Frontal cortex (tissue), 4 donors: ENCODE results near the gene PRKN. TPM values are rescaled to one million over a fixed set of nuclear protein-coding genes. Genes with fewer than 3 reads are reported as not detected.
A peak's percentile ranks its signal among the peaks of the same experiment; 100 is the strongest.
"Not testable (repeated sequence)": the region's sequence is repeated elsewhere in the genome, so short reads cannot be mapped to it uniquely, and the experiment has no call there.

ENCODE experiments used
- DNase-seq, 2 donors: peaks; one replicate each; pipeline ENCODE4 v3.0.0; 2012; ENCODE audit warnings: low spot score in 2 of 2
- FAIRE-seq: peaks from 2 replicates; lab custom pipeline; 2012; peaks lifted over from hg19 to GRCh38; lab: Jason Lieb, UNC
- total RNA-seq: library from RNA; depleted of rRNA; stranded (reverse); fragments of >200 nt; gene quantifications from one replicate; pipeline ENCODE4 v1.2.3, GENCODE V29; 2014
- donor health status: control.
- donor health status: control.
- donor health status: control.

The PRKN gene
- total RNA-seq, 1 donor from 2014 or later, result 6.1 TPM

DNA sequence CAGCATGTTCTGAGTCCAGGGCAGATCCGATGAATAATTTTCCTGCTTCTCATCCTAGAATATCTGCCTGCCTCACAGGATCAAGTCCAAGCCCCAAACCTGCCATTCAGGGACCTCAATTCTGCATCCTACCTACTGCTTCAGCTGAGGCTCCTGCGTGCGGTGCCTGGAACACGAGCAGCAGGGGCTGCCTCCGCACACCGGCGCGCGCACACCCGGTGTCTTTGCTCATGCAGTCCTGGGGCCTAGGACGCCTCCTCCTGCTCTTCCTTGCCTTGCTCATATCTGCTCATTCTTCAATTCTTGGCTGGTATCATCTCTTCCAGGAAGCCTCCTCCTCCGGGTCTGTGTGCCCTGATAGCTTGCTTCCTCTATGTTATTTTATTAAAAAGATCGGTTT lies 1372.6 kb downstream of the PRKN start:
- DNase-seq, result no peak
- FAIRE-seq, result no peak

DNA sequence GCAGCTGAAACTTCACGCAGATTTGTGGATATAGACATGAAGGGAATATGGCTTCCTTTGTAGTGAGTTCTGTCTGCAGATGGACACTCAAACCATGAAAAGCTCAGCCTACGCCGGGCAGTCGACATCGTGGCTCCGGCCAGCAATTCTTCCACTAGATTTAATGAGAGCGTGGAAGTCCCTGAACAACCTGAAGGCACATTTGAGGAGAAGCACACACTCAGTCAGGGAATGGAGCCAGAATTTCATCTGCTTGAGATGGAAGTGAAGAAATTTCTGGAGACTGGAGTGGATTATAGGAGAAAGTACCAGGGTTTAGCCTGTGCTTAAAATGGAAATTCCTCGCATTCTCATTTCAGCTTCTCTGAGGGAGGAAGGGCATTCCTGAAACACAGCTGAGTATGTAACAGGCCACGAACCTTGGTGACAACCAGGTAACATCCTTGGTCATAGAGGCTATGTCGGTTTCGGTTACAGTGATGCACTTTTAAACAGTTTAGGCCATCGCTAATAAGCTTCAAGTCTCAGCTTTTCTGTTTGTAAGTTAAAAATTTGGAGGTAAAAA lies 1373.2 kb downstream of the PRKN start:
- FAIRE-seq (no peak), DNase-seq (no peak)

GRCh38 chr6:161353208-161353613 lies 1374.4 kb downstream of the PRKN start:
- DNase-seq (no peak), FAIRE-seq (no peak)

GRCh38 chr6:161351858-161352257 lies 1375.7 kb downstream of the PRKN start:
- FAIRE-seq (no peak), DNase-seq (no peak)

DNA sequence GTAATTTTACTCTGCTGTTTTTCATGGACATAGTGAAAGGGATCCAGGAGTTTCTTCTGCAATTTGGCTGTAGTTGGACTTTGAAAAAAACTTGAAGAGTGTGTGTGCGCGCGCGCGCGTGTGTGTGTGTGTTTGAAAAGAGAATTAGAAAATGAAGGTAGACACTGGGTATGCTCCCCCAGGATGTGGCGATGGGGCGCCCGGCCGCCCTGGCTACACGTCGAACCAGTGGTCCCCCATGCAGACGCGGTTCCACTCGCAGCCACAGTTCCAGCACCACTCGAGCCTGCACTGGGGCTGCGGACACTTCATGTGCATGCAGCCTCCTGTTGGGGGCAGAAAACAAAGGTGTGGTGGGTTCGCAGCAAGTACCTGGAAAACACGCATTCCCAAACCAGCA lies 1377.7 kb downstream of the PRKN start:
- no peak for DNase-seq
- no peak for FAIRE-seq

GRCh38 chr6:161348628-161348994 lies 1379.0 kb downstream of the PRKN start:
- no peak for FAIRE-seq
- DNase-seq, result no peak

GRCh38 chr6:161347988-161348627 lies 1379.5 kb downstream of the PRKN start:
- FAIRE-seq, result no peak
- DNase-seq, result no peak

- no peak for FAIRE-seq
- DNase-seq, result no peak
Measured at GRCh38 chr6:161347125-161347524, 1380.4 kb downstream of the PRKN start.

- FAIRE-seq, result no peak
- DNase-seq, result no peak
Measured at GRCh38 chr6:161346717-161347116, 1380.8 kb downstream of the PRKN start.

- FAIRE-seq (no peak), DNase-seq (no peak)
Measured at GRCh38 chr6:161344626-161345025, 1382.9 kb downstream of the PRKN start.

DNA sequence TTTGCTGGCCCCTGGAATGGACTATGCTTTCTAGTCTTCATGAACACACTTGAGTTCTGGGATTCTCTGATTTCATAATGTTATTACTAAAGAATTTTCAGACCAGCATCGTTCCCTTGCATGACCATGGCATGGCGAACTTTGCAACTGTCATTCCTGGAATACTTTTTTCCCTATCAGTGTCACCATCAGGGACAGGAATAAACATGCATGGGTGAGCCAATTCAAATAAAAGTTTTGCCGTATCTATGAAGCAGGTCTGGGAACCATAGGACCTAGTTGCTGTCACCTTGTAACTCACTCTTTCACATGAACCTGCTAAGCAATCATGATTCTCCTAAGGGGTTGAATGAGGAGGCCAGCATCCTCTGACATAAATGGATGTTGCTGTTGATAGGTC lies 1385.5 kb downstream of the PRKN start:
- FAIRE-seq, result no peak
- DNase-seq, result no peak

- no peak for DNase-seq
- no peak for FAIRE-seq
Measured at GRCh38 chr6:161341638-161342037, 1385.9 kb downstream of the PRKN start.

GRCh38 chr6:161338015-161338414 lies 1389.6 kb downstream of the PRKN start:
- DNase-seq, result no peak
- FAIRE-seq, result no peak

- FAIRE-seq (no peak), DNase-seq (no peak)
Measured at GRCh38 chr6:161336479-161336878, 1391.1 kb downstream of the PRKN start.

- FAIRE-seq, result no peak
- DNase-seq, result no peak
Measured at GRCh38 chr6:161333410-161333809, 1394.2 kb downstream of the PRKN start.

DNA sequence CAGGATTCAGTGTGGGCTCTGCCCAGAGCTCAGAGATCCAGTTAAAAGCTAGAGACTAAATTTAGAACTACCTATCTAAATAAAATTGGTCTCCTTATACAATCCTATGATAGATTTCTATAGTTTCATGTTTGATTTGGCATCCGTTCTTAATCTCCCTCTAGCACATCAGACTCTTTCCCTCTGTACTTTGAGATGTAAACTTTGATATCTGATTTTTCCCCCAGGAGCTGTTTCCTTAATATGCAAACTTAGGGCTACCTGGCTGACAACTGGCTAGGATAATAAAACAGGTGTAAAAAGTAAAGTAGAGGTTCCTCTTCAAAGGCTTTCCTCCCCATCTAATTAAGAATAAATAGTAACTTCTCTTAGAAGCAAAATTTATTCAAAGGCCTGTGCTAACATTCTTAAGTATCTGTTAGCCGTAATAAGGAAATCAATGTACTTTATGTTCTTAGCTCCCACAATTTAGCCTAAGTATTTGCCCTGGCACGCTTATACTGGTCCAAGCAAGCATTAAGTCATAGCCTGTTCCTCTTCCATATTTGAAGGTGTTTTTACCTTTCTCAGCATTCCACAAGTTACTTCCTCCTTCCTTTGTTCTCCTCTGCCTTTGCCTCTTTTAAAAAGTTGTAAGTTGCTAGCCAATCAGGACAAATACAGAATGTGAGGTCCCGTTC lies 1396.0 kb downstream of the PRKN start:
- DNase-seq, FAIRE-seq: not testable (repeated sequence)

GRCh38 chr6:161327360-161327953 lies 1400.1 kb downstream of the PRKN start:
- FAIRE-seq, result no peak
- DNase-seq, result no peak

DNA sequence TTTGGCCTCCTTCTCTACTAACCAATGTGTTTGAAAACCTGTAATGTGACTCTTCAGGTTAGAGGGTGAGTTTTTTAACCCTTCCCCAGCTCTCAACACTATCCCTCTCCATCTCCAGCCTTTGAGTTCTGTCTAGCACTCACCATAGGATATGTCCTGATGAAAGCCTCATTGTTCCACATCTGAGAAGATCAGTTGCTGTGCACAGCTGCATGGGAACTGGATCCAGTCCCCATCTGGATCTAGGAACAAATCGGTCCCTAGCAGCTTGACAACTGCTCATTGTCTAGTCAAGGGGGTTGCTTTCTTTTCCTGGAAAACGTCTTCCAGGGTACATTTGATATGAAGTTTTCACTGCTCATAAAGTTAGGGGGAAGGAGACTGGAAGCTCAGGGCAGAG lies 1408.3 kb downstream of the PRKN start:
- FAIRE-seq (peak; percentile 39), DNase-seq (peak; percentile 33 to 52)

- DNase-seq (peak; percentile 39 to 42), FAIRE-seq (peak; percentile 17)
Measured at GRCh38 chr6:161318456-161318855, 1409.1 kb downstream of the PRKN start.

DNA sequence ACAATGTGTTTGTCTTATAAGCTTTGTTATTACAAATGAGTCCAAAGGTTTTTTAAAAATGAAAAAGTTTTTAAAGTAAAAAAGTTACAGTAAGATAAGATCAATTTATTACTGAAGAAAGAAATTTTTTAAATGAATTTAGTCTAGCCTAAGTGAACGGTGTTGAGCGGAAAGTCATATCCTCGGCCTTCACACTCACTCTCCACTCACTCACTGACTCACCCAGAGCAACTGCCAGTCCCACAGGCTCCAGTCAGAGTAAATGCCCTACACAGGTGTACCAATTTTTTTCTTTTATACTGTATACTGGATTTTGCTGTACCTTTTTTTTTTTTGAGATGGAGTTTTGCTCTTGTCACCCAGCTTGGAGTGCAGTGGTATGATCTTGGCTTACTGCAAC lies 1411.0 kb downstream of the PRKN start:
- DNase-seq (no peak), FAIRE-seq (peak; percentile 64)
